HFFc6 (cell line): ENCODE results near the gene STRN3. TPM values are rescaled to one million over a fixed set of nuclear protein-coding genes. Genes with fewer than 3 reads are reported as not detected.

ENCODE experiments used
- DNase-seq: peaks from one replicate; pipeline ENCODE4 v3.0.0-alpha.2; 2018
- H3K27ac Mint-ChIP-seq: 2 replicates; pipeline ENCODE4 v1.8.0; 2020; ENCODE audit warnings: mild to moderate bottlenecking, mixed read lengths
- H3K27me3 Mint-ChIP-seq: 2 replicates; pipeline ENCODE4 v1.8.0; 2021; ENCODE audit warnings: mild to moderate bottlenecking, moderate library complexity, mixed read lengths; ENCODE audit not compliant: insufficient read depth
- H3K36me3 Mint-ChIP-seq: 2 replicates; pipeline ENCODE4 v1.8.0; 2021; ENCODE audit warnings: low read depth, mixed read lengths
- H3K4me1 Mint-ChIP-seq: 2 replicates; pipeline ENCODE4 v1.8.0; 2020; ENCODE audit warnings: low read depth, mixed read lengths
- H3K4me3 Mint-ChIP-seq: 2 replicates; pipeline ENCODE4 v1.8.0; 2020; ENCODE audit warnings: mild to moderate bottlenecking, moderate library complexity, mixed read lengths
- H3K9me3 Mint-ChIP-seq: 2 replicates; pipeline ENCODE4 v1.8.0; 2020; ENCODE audit warnings: mild to moderate bottlenecking, mixed read lengths
- CTCF ChIP-seq: fragments of 200-600 bp; sonication (generic); IDR thresholded peaks from 2 replicates; pipeline ENCODE4 v1.5.0; 2021; ENCODE audit warnings: antibody characterized with exemption, mild to moderate bottlenecking
- total RNA-seq, 6 experiments: library from RNA; stranded (reverse); fragmentation: NEBNext Ultra II Directional; extraction: Animal tissue kit (Norgen Biotek cat#: 25700); gene quantifications; 2 replicates in 1 of 6; 3 replicates in 5 of 6; pipeline ENCODE4 v1.2.3, GENCODE V29; 2021

STRN3 gene
- total RNA-seq, 6 experiments from 2014 or later: 34.5 to 40.6 (median 38.6) TPM

GRCh38 chr14:30883508-30884294 lies 142.5 kb downstream of the STRN3 start:
- Mint-ChIP-seq H3K9me3 (no peaks in the 10 kb centered on the region), H3K36me3 (no peaks in the 10 kb centered on the region), H3K27me3 (peaks cover 3% of the 10 kb centered on the region), H3K4me3 (no peak overlapping the region), H3K27ac (no peak overlapping the region), H3K4me1 (peaks cover 6% of the 10 kb centered on the region; the same call in 1 of the 2 replicates)
- no peak for DNase-seq
- TF ChIP-seq CTCF: no peak

- TF ChIP-seq CTCF: no peak
- H3K4me3 Mint-ChIP-seq: no peak overlapping the region
- H3K9me3 Mint-ChIP-seq: no peaks in the 10 kb centered on the region
- H3K27me3 Mint-ChIP-seq: peaks cover 3% of the 10 kb centered on the region
- DNase-seq: no peak
- no peak overlapping the region for H3K27ac Mint-ChIP-seq
- no peaks in the 10 kb centered on the region for H3K36me3 Mint-ChIP-seq
- H3K4me1 Mint-ChIP-seq: peaks cover 2% of the 10 kb centered on the region; the same call in 1 of the 2 replicates
Observed at GRCh38 chr14:30882431-30882830, 143.7 kb downstream of the STRN3 start.

- no peaks in the 10 kb centered on the region for H3K9me3 Mint-ChIP-seq
- no peaks in the 10 kb centered on the region for H3K4me1 Mint-ChIP-seq
- no peak for TF ChIP-seq CTCF
- no peak for DNase-seq
- no peak overlapping the region for H3K27ac Mint-ChIP-seq
- no peaks in the 10 kb centered on the region for H3K36me3 Mint-ChIP-seq
- H3K4me3 Mint-ChIP-seq: no peak overlapping the region
- peaks cover 27% of the 10 kb centered on the region for H3K27me3 Mint-ChIP-seq
Observed at GRCh38 chr14:30876692-30877091, 149.5 kb downstream of the STRN3 start.

GRCh38 chr14:30875788-30876053 lies 150.5 kb downstream of the STRN3 start:
- H3K9me3 Mint-ChIP-seq: no peaks in the 10 kb centered on the region
- peaks cover 27% of the 10 kb centered on the region for H3K27me3 Mint-ChIP-seq
- H3K4me1 Mint-ChIP-seq: no peaks in the 10 kb centered on the region
- no peak for TF ChIP-seq CTCF
- no peak overlapping the region for H3K27ac Mint-ChIP-seq
- H3K4me3 Mint-ChIP-seq: no peak overlapping the region
- H3K36me3 Mint-ChIP-seq: no peaks in the 10 kb centered on the region
- DNase-seq: no peak

- no peak for TF ChIP-seq CTCF
- Mint-ChIP-seq H3K4me1 (no peaks in the 10 kb centered on the region), H3K9me3 (no peaks in the 10 kb centered on the region), H3K36me3 (no peaks in the 10 kb centered on the region), H3K4me3 (no peak overlapping the region), H3K27me3 (peaks cover 27% of the 10 kb centered on the region), H3K27ac (no peak overlapping the region)
- DNase-seq: no peak
Observed at GRCh38 chr14:30874999-30875787, 151.0 kb downstream of the STRN3 start.
